Stimulated activated CD8-positive, alpha-beta memory T cell treated with anti-CD3 and anti-CD28 coated beads, Interleukin-12 subunit alpha, Interleukin-12 subunit beta, amount 100 ng/mL, for 24 hours (primary cell): ENCODE data around the gene NACC2.

Source experiments
- DNase-seq: peaks from one replicate; pipeline ENCODE4 v3.0.0-alpha.2; 2020; ENCODE audit errors: extremely low read depth

The NACC2 gene

GRCh38 chr9:135961277-135961715 is 133.8 kb downstream of the NACC2 start, which contains the start of gene UBAC1:
Gene UBAC1, minus strand, starts transcription at chr9:135961373. Its CDS starts 211 bp downstream, at chr9:135961162.
- peak; percentile 90 for DNase-seq

GRCh38 chr9:135960411-135961276 is 134.4 kb downstream of the NACC2 start:
- no peak for DNase-seq

GRCh38 chr9:135959814-135960213 is 135.3 kb downstream of the NACC2 start:
- no peak for DNase-seq

- DNase-seq, result no peak
Measured at GRCh38 chr9:135958485-135958884, 136.6 kb downstream of the NACC2 start.

GRCh38 chr9:135957431-135957830 is 137.7 kb downstream of the NACC2 start:
- DNase-seq, result no peak

GRCh38 chr9:135956802-135957174 is 138.3 kb downstream of the NACC2 start:
- DNase-seq, result no peak
